Caco-2 (cell line): ENCODE results near the gene METTL24. TPM values are rescaled to one million over a fixed set of nuclear protein-coding genes. Genes with fewer than 3 reads are reported as not detected.

Experiments
- BruUV-seq: library from RNA; stranded (reverse); fragments of 400-500 nt; replicated peaks from 2 replicates; lab custom pipeline; 2021; lab: Mats Ljungman, UMichigan
- CTCF ChIA-PET: fragments of 300-600 bp; sonication (Branson Sonifier 250); formaldehyde crosslinking; loops from one replicate; lab custom pipeline; 2022; ENCODE audit warnings: antibody characterized with exemption; lab: Charles Lee
- POLR2A ChIA-PET: fragments of 300-600 bp; sonication (Branson Sonifier 250); formaldehyde crosslinking; loops from one replicate; lab custom pipeline; 2022; ENCODE audit warnings: antibody characterized with exemption; lab: Charles Lee
- DNase-seq, 2 experiments: peaks; one replicate each; pipeline versions ENCODE4 v3.0.0 to v3.0.0-alpha.2; 2020 to 2022
- H3K27me3 ChIP-seq: replicated peaks from 2 replicates; pipeline ENCODE4 v1.6.0; 2011; ENCODE audit warnings: low read length; ENCODE audit not compliant: control insufficient read depth, insufficient read depth
- H3K36me3 ChIP-seq: 2 replicates; pipeline ENCODE4 v1.5.1; 2011; ENCODE audit warnings: low read length; ENCODE audit not compliant: control insufficient read depth, insufficient read depth
- H3K4me1 ChIP-seq: fragments of 250-450 bp; sonication (Bioruptor Pico); 2 replicates; pipeline ENCODE4 v1.5.1; 2020; ENCODE audit warnings: mild to moderate bottlenecking
- H3K4me3 ChIP-seq: 2 replicates; pipeline ENCODE4 v1.5.1; 2011; ENCODE audit warnings: low read depth, mild to moderate bottlenecking, control low read depth, low read length
- H3K9me3 ChIP-seq: fragments of 250-450 bp; sonication (Bioruptor Pico); 2 replicates; pipeline ENCODE4 v1.5.1; 2020; ENCODE audit warnings: mild to moderate bottlenecking, moderate library complexity
- H3K27ac Mint-ChIP-seq: one replicate; pipeline ENCODE4 v1.8.0; 2022; ENCODE audit warnings: mixed read lengths; ENCODE audit not compliant: unreplicated experiment
- H3K27me3 Mint-ChIP-seq: one replicate; pipeline ENCODE4 v1.8.0; 2022; ENCODE audit warnings: mixed read lengths; ENCODE audit not compliant: insufficient read depth, unreplicated experiment
- H3K36me3 Mint-ChIP-seq: one replicate; pipeline ENCODE4 v1.8.0; 2022; ENCODE audit warnings: mild to moderate bottlenecking, mixed read lengths; ENCODE audit not compliant: insufficient read depth, unreplicated experiment
- H3K4me1 Mint-ChIP-seq: one replicate; pipeline ENCODE4 v1.8.0; 2022; ENCODE audit warnings: low read depth, mixed read lengths; ENCODE audit not compliant: unreplicated experiment
- H3K4me3 Mint-ChIP-seq: one replicate; pipeline ENCODE4 v1.8.0; 2022; ENCODE audit warnings: mild to moderate bottlenecking, moderate library complexity, mixed read lengths; ENCODE audit not compliant: unreplicated experiment
- H3K9me3 Mint-ChIP-seq: one replicate; pipeline ENCODE4 v1.8.0; 2022; ENCODE audit warnings: mixed read lengths; ENCODE audit not compliant: unreplicated experiment
- CTCF ChIP-seq, 2 experiments: fragments of 200-600 bp in 1 of 2; IDR thresholded peaks; 1 replicate in 1 of 2; 2 replicates in 1 of 2; pipeline versions ENCODE4 v1.5.1 to v1.8.0; 2011 to 2022; ENCODE audit warnings: antibody characterized with exemption in 1 of 2, control low read depth in 1 of 2, inconsistent platforms in 1 of 2, low read depth in 1 of 2, low read length in 1 of 2, mild to moderate bottlenecking in 1 of 2, moderate library complexity in 1 of 2; ENCODE audit not compliant: insufficient read depth in 1 of 2, severe bottlenecking in 1 of 2, unreplicated experiment in 1 of 2
- intact Hi-C: fragments of 100-400 bp; cut with micrococcal nuclease; formaldehyde crosslinking; loops from one replicate; pipeline ENCODE4 v1.10.0; 2022; ENCODE audit not compliant: unreplicated experiment
- total RNA-seq: library from RNA; stranded (reverse); gene quantifications from 2 replicates; pipeline ENCODE4 v1.2.3, GENCODE V29; 2022

Gene METTL24
- total RNA-seq, 1 experiment from 2014 or later = not detected

- no peaks in the 10 kb centered on the region for H3K27me3 ChIP-seq
- BruUV-seq = no TSS peak
- TF ChIP-seq CTCF (IDR thresholded peaks at IDR 0.05; ENCODE audit: insufficient read depth in 1 of 2, low read depth in 1 of 2, low read length in 1 of 2, severe bottlenecking in 1 of 2, unreplicated experiment in 1 of 2) = no peak
- H3K4me1 ChIP-seq = peaks cover 18% of the 10 kb centered on the region
- Mint-ChIP-seq H3K36me3 (no peaks in the 10 kb centered on the region), H3K27ac (no peak overlapping the region), H3K9me3 (peaks cover 15% of the 10 kb centered on the region), H3K27me3 (no peaks in the 10 kb centered on the region), H3K4me1 (peaks cover 15% of the 10 kb centered on the region), H3K4me3 (no peak overlapping the region)
- ChIA-PET POLR2A (no interaction called here), CTCF (no interaction called here)
- H3K9me3 ChIP-seq = no peaks in the 10 kb centered on the region
- no peak overlapping the region for H3K4me3 ChIP-seq
- intact Hi-C loops = no loop called here
- no peaks in the 10 kb centered on the region for H3K36me3 ChIP-seq
- DNase-seq = no peak
Measured at GRCh38 chr6:110385458-110385863, 27.3 kb upstream of the METTL24 start.

GRCh38 chr6:110378552-110378951, 20.4 kb upstream of the METTL24 start:
- intact Hi-C loops = no loop called here
- BruUV-seq = no TSS peak

GRCh38 chr6:110369066-110369465, 10.9 kb upstream of the METTL24 start:
- intact Hi-C loops = no loop called here
- CTCF ChIA-PET = no interaction called here

More at GRCh38 chr6:110378552-110378951, 20.4 kb upstream of the METTL24 start:
- Histone ChIP-seq H3K4me3 (no peak overlapping the region), H3K27me3 (no peaks in the 10 kb centered on the region), H3K4me1 (no peaks in the 10 kb centered on the region), H3K36me3 (no peaks in the 10 kb centered on the region), H3K9me3 (no peaks in the 10 kb centered on the region)
- no peak for DNase-seq
- Mint-ChIP-seq H3K4me1 (no peaks in the 10 kb centered on the region), H3K4me3 (no peak overlapping the region), H3K36me3 (no peaks in the 10 kb centered on the region), H3K27ac (no peak overlapping the region), H3K9me3 (peaks cover 20% of the 10 kb centered on the region), H3K27me3 (no peaks in the 10 kb centered on the region)
- no peak for TF ChIP-seq CTCF (IDR thresholded peaks at IDR 0.05; ENCODE audit: insufficient read depth in 1 of 2, low read depth in 1 of 2, low read length in 1 of 2, severe bottlenecking in 1 of 2, unreplicated experiment in 1 of 2)
- ChIA-PET POLR2A (no interaction called here), CTCF (interaction anchor here (0.6 kb wide), 1 partner anchor 11 kb away, joined by 3 read pairs; no protein-coding TSS in a partner anchor)

More at GRCh38 chr6:110369066-110369465, 10.9 kb upstream of the METTL24 start:
- H3K9me3 Mint-ChIP-seq = no peaks in the 10 kb centered on the region
- BruUV-seq = no TSS peak
- H3K27me3 ChIP-seq = no peaks in the 10 kb centered on the region
- H3K27me3 Mint-ChIP-seq = peaks cover 26% of the 10 kb centered on the region
- no peaks in the 10 kb centered on the region for H3K36me3 Mint-ChIP-seq
- peaks cover 6% of the 10 kb centered on the region for H3K4me1 Mint-ChIP-seq
- no peaks in the 10 kb centered on the region for H3K36me3 ChIP-seq
- POLR2A ChIA-PET = no interaction called here
- no peak for DNase-seq
- H3K4me3 ChIP-seq = no peak overlapping the region
- no peak overlapping the region for H3K27ac Mint-ChIP-seq
- H3K4me1 ChIP-seq = no peaks in the 10 kb centered on the region
- no peak overlapping the region for H3K4me3 Mint-ChIP-seq
- TF ChIP-seq CTCF (IDR thresholded peaks at IDR 0.05; ENCODE audit: insufficient read depth in 1 of 2, low read depth in 1 of 2, low read length in 1 of 2, severe bottlenecking in 1 of 2, unreplicated experiment in 1 of 2) = no peak
- H3K9me3 ChIP-seq = no peaks in the 10 kb centered on the region
